HFFc6 (cell line): ENCODE measurements around the gene MVB12B. TPM values are rescaled to one million over a fixed set of nuclear protein-coding genes. Genes with fewer than 3 reads are reported as not detected.

Experiments
- DNase-seq: peaks from one replicate; pipeline ENCODE4 v3.0.0-alpha.2; 2018
- H3K27ac Mint-ChIP-seq: 2 replicates; pipeline ENCODE4 v1.8.0; 2020; ENCODE audit warnings: mild to moderate bottlenecking, mixed read lengths
- H3K27me3 Mint-ChIP-seq: 2 replicates; pipeline ENCODE4 v1.8.0; 2021; ENCODE audit warnings: mild to moderate bottlenecking, moderate library complexity, mixed read lengths; ENCODE audit not compliant: insufficient read depth
- H3K36me3 Mint-ChIP-seq: 2 replicates; pipeline ENCODE4 v1.8.0; 2021; ENCODE audit warnings: low read depth, mixed read lengths
- H3K4me1 Mint-ChIP-seq: 2 replicates; pipeline ENCODE4 v1.8.0; 2020; ENCODE audit warnings: low read depth, mixed read lengths
- H3K4me3 Mint-ChIP-seq: 2 replicates; pipeline ENCODE4 v1.8.0; 2020; ENCODE audit warnings: mild to moderate bottlenecking, moderate library complexity, mixed read lengths
- H3K9me3 Mint-ChIP-seq: 2 replicates; pipeline ENCODE4 v1.8.0; 2020; ENCODE audit warnings: mild to moderate bottlenecking, mixed read lengths
- total RNA-seq, 6 experiments: library from RNA; stranded (reverse); fragmentation: NEBNext Ultra II Directional; extraction: Animal tissue kit (Norgen Biotek cat#: 25700); gene quantifications; 2 replicates in 1 of 6; 3 replicates in 5 of 6; pipeline ENCODE4 v1.2.3, GENCODE V29; 2021
- TF ChIP-seq, protein P1 (sequence below): fragments of 200-600 bp; sonication (generic); IDR thresholded peaks from 2 replicates; pipeline ENCODE4 v1.5.0; 2021; ENCODE audit warnings: antibody characterized with exemption, mild to moderate bottlenecking

MVB12B gene
- total RNA-seq, 6 experiments from 2014 or later: 4.4 to 8.3 (median 6.7) TPM

DNA sequence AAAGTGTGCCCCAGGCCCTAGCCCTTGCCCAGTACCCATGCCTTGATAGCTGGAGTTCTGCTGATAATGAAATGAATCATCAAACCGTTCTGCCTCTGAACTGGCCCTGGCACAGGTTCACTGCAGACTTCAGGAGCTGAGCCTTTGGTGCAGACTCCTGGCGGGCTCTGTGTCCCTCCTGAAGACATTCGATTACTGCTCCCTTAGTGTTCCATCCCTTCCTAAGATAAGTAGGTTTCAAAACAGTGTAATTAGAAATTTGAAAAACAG is 97.2 kb downstream of the MVB12B start:
- H3K4me3 Mint-ChIP-seq: no peak overlapping the region
- no peak overlapping the region for H3K27ac Mint-ChIP-seq
- peaks cover 2% of the 10 kb centered on the region for H3K27me3 Mint-ChIP-seq
- no peaks in the 10 kb centered on the region; the same call in 1 of the 2 replicates for H3K36me3 Mint-ChIP-seq
- TF ChIP-seq, protein P1, sequence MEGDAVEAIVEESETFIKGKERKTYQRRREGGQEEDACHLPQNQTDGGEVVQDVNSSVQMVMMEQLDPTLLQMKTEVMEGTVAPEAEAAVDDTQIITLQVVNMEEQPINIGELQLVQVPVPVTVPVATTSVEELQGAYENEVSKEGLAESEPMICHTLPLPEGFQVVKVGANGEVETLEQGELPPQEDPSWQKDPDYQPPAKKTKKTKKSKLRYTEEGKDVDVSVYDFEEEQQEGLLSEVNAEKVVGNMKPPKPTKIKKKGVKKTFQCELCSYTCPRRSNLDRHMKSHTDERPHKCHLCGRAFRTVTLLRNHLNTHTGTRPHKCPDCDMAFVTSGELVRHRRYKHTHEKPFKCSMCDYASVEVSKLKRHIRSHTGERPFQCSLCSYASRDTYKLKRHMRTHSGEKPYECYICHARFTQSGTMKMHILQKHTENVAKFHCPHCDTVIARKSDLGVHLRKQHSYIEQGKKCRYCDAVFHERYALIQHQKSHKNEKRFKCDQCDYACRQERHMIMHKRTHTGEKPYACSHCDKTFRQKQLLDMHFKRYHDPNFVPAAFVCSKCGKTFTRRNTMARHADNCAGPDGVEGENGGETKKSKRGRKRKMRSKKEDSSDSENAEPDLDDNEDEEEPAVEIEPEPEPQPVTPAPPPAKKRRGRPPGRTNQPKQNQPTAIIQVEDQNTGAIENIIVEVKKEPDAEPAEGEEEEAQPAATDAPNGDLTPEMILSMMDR: no peak
- no peak for DNase-seq
- H3K9me3 Mint-ChIP-seq: no peaks in the 10 kb centered on the region
- peaks cover 7% of the 10 kb centered on the region for H3K4me1 Mint-ChIP-seq

GRCh38 chr9:126424511-126424910 is 97.9 kb downstream of the MVB12B start:
- no peaks in the 10 kb centered on the region for H3K9me3 Mint-ChIP-seq
- no peaks in the 10 kb centered on the region; the same call in 1 of the 2 replicates for H3K36me3 Mint-ChIP-seq
- no peak for DNase-seq
- peaks cover 7% of the 10 kb centered on the region for H3K4me1 Mint-ChIP-seq
- TF ChIP-seq, protein P1: no peak
- no peak overlapping the region for H3K27ac Mint-ChIP-seq
- peaks cover 2% of the 10 kb centered on the region for H3K27me3 Mint-ChIP-seq
- no peak overlapping the region for H3K4me3 Mint-ChIP-seq

DNA sequence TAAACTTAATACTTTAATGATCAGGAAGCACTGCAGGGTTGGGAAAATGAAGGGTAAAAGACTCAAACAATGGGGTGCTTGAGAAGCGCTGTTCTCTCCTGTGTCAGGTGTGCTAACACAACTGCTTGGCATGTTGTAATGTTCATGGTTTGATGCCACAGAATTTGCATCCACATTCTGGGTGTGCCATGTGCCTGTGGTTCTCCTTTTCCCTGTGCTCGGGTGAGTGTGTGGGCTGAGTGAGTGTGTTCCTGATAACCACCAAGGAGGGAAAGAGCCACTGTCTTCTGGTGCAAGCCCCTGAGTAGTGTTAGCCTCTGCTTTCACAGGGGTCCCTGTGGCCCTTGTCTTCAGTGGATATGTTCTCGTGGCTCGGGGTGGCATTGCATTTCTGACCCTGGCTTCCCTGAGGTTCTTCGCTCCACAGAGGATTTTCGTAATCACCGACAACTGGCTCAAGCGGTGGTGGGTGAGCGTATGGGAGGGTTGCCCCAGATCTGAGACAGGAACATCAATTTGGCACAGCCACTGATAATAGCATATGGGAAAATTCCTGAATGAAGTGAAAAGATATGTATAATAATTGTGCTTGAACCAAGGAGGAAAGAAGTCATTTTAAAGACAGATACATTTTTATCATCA is 102.0 kb downstream of the MVB12B start:
- Mint-ChIP-seq H3K9me3 (no peaks in the 10 kb centered on the region), H3K36me3 (no peaks in the 10 kb centered on the region; the same call in 1 of the 2 replicates), H3K27ac (no peak overlapping the region), H3K4me1 (no peaks in the 10 kb centered on the region), H3K4me3 (no peak overlapping the region), H3K27me3 (peaks cover 2% of the 10 kb centered on the region; the same call in 1 of the 2 replicates)
- TF ChIP-seq, protein P1: no peak
- DNase-seq: no peak

DNA sequence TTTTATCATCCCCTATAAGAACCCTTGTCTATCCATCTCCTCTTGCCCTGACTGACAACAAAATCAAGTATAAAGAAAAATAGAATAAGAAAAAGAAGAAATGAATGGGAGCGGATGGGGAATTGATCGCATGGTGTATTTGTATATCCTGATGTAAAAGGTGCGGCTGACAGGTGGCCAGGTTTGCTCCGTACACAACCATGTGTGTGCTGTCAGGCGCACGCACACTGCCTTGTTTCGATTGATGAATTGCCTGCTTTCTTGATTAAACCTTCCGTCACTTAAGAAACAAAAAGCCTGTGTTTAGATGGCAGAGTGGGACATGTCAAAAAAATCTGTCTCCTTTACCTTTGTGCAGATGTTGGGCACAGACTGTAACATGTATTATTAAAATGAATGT is 102.6 kb downstream of the MVB12B start:
- Mint-ChIP-seq H3K27ac (no peak overlapping the region), H3K9me3 (no peaks in the 10 kb centered on the region), H3K27me3 (peaks cover 2% of the 10 kb centered on the region; the same call in 1 of the 2 replicates), H3K4me3 (no peak overlapping the region), H3K4me1 (no peaks in the 10 kb centered on the region), H3K36me3 (no peaks in the 10 kb centered on the region; the same call in 1 of the 2 replicates)
- DNase-seq: no peak
- TF ChIP-seq, protein P1: no peak

DNA sequence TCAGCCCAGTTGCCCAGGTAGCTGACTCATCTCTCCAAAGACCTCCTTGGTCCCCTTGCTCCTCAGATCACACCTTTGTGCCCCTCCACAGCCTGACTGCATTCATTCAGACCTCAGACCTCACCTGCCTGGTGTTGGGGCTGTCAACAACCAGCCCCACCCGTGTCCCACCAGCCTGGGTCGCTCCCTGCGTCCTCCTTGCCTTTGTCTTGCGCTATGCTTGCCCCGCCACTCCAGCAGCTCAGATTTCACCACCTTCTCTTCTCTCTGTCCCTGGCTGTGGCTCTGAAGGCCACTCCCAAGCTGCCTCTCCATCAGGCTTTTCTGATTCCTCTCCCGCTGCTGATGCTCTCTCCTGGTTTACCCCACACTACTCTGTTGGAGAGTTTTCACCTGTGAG is 103.5 kb downstream of the MVB12B start:
- Mint-ChIP-seq H3K36me3 (no peaks in the 10 kb centered on the region), H3K27me3 (peaks cover 2% of the 10 kb centered on the region; the same call in 1 of the 2 replicates), H3K4me1 (no peaks in the 10 kb centered on the region), H3K27ac (no peak overlapping the region), H3K9me3 (no peaks in the 10 kb centered on the region), H3K4me3 (no peak overlapping the region)
- DNase-seq: no peak
- TF ChIP-seq, protein P1: no peak
